Mesenchymal stem cell (in vitro differentiated cells and primary cell): ENCODE data around the gene ADGRG1.

Experiments used
- DNase-seq: peaks from one replicate; pipeline ENCODE4 v3.0.0-alpha.2; 2013
- H2AFZ ChIP-seq: one replicate; pipeline ENCODE4 v1.6.1; 2013; ENCODE audit warnings: low read depth, mild to moderate bottlenecking, control low read depth, inconsistent platforms, low read length, moderate library complexity
- H2AK5ac ChIP-seq: 2 replicates; pipeline ENCODE4 v1.6.1; 2013; ENCODE audit warnings: low read length, moderate library complexity, mild to moderate bottlenecking, inconsistent platforms; ENCODE audit not compliant: severe bottlenecking
- H2BK120ac ChIP-seq: one replicate; pipeline ENCODE4 v1.6.1; 2013; ENCODE audit warnings: low read depth, mild to moderate bottlenecking, inconsistent platforms, low read length, moderate library complexity
- H2BK12ac ChIP-seq, 2 experiments: one replicate each; pipeline ENCODE4 v1.6.1; 2013; ENCODE audit warnings: inconsistent platforms in 2 of 2, low read length in 2 of 2, mild to moderate bottlenecking in 2 of 2, moderate library complexity in 2 of 2, control low read depth in 1 of 2
- H2BK15ac ChIP-seq: one replicate; pipeline ENCODE4 v1.6.1; 2013; ENCODE audit warnings: mild to moderate bottlenecking, low read depth, inconsistent platforms; ENCODE audit not compliant: poor library complexity, severe bottlenecking
- H2BK5ac ChIP-seq: 2 replicates; pipeline ENCODE4 v1.6.1; 2013; ENCODE audit warnings: low read depth, mild to moderate bottlenecking, low read length, control low read depth, inconsistent platforms; ENCODE audit not compliant: poor library complexity, severe bottlenecking
- H3K14ac ChIP-seq, 2 experiments: one replicate each; pipeline ENCODE4 v1.6.1; 2013; ENCODE audit warnings: inconsistent platforms in 2 of 2, low read length in 2 of 2, control low read depth in 1 of 2, mild to moderate bottlenecking in 1 of 2, moderate library complexity in 1 of 2
- H3K18ac ChIP-seq, 2 experiments: one replicate each; pipeline ENCODE4 v1.6.1; 2013; ENCODE audit warnings: inconsistent platforms in 2 of 2, low read length in 2 of 2, control low read depth in 1 of 2, low read depth in 1 of 2, mild to moderate bottlenecking in 1 of 2
- H3K23ac ChIP-seq, 2 experiments: one replicate each; pipeline ENCODE4 v1.6.1; 2013; ENCODE audit warnings: inconsistent platforms in 2 of 2, low read length in 2 of 2, mild to moderate bottlenecking in 2 of 2, moderate library complexity in 2 of 2, control low read depth in 1 of 2
- H3K27ac ChIP-seq: 2 replicates; pipeline ENCODE4 v1.5.1; 2013; ENCODE audit warnings: mild to moderate bottlenecking, moderate library complexity, low read length, control low read depth, inconsistent platforms; ENCODE audit not compliant: poor library complexity, severe bottlenecking
- H3K27me3 ChIP-seq, 2 experiments: 2 replicates each; pipeline versions ENCODE4 v1.6.1 to v1.7.0; 2013; ENCODE audit warnings: low read length in 2 of 2, mild to moderate bottlenecking in 2 of 2, moderate library complexity in 2 of 2, control low read depth in 1 of 2, inconsistent platforms in 1 of 2; ENCODE audit not compliant: control insufficient read depth in 1 of 2, insufficient read depth in 1 of 2
- H3K36me3 ChIP-seq, 2 experiments: 2 replicates each; pipeline versions ENCODE4 v1.6.1 to v1.7.0; 2013; ENCODE audit warnings: low read length in 2 of 2, control low read depth in 1 of 2, inconsistent platforms in 1 of 2, low read depth in 1 of 2, mild to moderate bottlenecking in 1 of 2; ENCODE audit not compliant: insufficient read depth in 2 of 2, control insufficient read depth in 1 of 2
- H3K4ac ChIP-seq, 2 experiments: one replicate each; pipeline ENCODE4 v1.6.1; 2013; ENCODE audit warnings: inconsistent platforms in 2 of 2, low read length in 2 of 2, mild to moderate bottlenecking in 2 of 2, moderate library complexity in 2 of 2, control low read depth in 1 of 2, low read depth in 1 of 2
- H3K4me1 ChIP-seq: 2 replicates; pipeline ENCODE4 v1.6.1; 2013; ENCODE audit warnings: low read depth, low read length, control low read depth; ENCODE audit not compliant: control insufficient read depth, insufficient read depth
- H3K4me2 ChIP-seq: 2 replicates; pipeline ENCODE4 v1.6.1; 2013; ENCODE audit warnings: low read length, mild to moderate bottlenecking, inconsistent platforms; ENCODE audit not compliant: poor library complexity, severe bottlenecking
- H3K4me3 ChIP-seq, 2 experiments: 2 replicates each; pipeline versions ENCODE4 v1.5.1 to v1.7.0; 2013; ENCODE audit warnings: low read length in 2 of 2, mild to moderate bottlenecking in 2 of 2, control low read depth in 1 of 2, low read depth in 1 of 2; ENCODE audit not compliant: insufficient read depth in 1 of 2
- H3K79me1 ChIP-seq: replicated peaks from 2 replicates; pipeline ENCODE4 v1.6.1; 2013; ENCODE audit warnings: mild to moderate bottlenecking, control low read depth, low read length, inconsistent platforms; ENCODE audit not compliant: poor library complexity, severe bottlenecking
- H3K9ac ChIP-seq: 2 replicates; pipeline ENCODE4 v1.7.0; 2013; ENCODE audit warnings: mild to moderate bottlenecking, low read length, moderate library complexity
- H3K9me3 ChIP-seq: 2 replicates; pipeline ENCODE4 v1.7.0; 2013; ENCODE audit warnings: mild to moderate bottlenecking, low read length; ENCODE audit not compliant: control insufficient read depth
- H4K8ac ChIP-seq: one replicate; pipeline ENCODE4 v1.6.1; 2013; ENCODE audit warnings: inconsistent platforms, mild to moderate bottlenecking, low read length, moderate library complexity
- H4K91ac ChIP-seq: one replicate; pipeline ENCODE4 v1.6.1; 2013; ENCODE audit warnings: mild to moderate bottlenecking, low read length, inconsistent platforms
- WGBS: methylation state at CpG from one replicate; pipeline ENCODE4 v1.1.7; 2013; ENCODE audit warnings: mixed read lengths; 5-methylcytosine and 5-hydroxymethylcytosine counted together

The ADGRG1 gene

DNA sequence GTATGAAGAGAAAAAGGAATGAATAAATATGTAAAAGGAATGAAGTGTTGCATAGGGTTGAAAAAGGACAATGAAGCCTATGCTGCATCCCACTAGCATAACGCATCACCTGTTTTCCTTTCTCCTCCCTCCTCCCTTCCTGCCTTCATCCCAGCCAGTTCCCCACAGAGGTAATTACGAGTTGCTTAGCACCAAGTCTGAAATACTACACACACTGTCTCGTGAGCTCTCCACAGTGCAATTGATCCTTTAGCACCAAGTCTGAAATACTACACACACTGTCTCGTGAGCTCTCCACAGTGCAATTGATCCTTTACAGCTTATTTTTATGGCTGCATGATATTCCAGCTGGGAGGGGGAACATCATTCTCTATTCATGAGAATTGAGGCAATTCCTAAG lies 65.1 kb downstream of the ADGRG1 start:
- H2BK5ac ChIP-seq: no peak overlapping the region
- no peak overlapping the region for H2BK15ac ChIP-seq
- H2AK5ac ChIP-seq: no peak overlapping the region
- H3K27me3 ChIP-seq: peaks cover 22 to 62% of the 10 kb centered on the region in 2 experiments
- H3K79me1 ChIP-seq: no peaks in the 10 kb centered on the region
- H3K4me2 ChIP-seq: no peak overlapping the region
- H3K4me3 ChIP-seq: no peak overlapping the region
- H3K14ac ChIP-seq: no peak overlapping the region
- DNase-seq: no peak
- H3K36me3 ChIP-seq: no peaks in the 10 kb centered on the region
- no peak overlapping the region for H3K9ac ChIP-seq
- no peak overlapping the region for H3K18ac ChIP-seq
- H3K23ac ChIP-seq: no peak overlapping the region
- WGBS: 59% methylated on average over 4 of the region's 4 CpGs
- H3K4ac ChIP-seq: no peak overlapping the region
- H4K91ac ChIP-seq: no peak overlapping the region
- no peak overlapping the region for H2AFZ ChIP-seq
- no peak overlapping the region for H3K27ac ChIP-seq
- H2BK12ac ChIP-seq: no peak overlapping the region
- peaks cover 6% of the 10 kb centered on the region for H3K4me1 ChIP-seq
- H4K8ac ChIP-seq: no peak overlapping the region
- no peak overlapping the region for H2BK120ac ChIP-seq
- no peaks in the 10 kb centered on the region for H3K9me3 ChIP-seq

DNA sequence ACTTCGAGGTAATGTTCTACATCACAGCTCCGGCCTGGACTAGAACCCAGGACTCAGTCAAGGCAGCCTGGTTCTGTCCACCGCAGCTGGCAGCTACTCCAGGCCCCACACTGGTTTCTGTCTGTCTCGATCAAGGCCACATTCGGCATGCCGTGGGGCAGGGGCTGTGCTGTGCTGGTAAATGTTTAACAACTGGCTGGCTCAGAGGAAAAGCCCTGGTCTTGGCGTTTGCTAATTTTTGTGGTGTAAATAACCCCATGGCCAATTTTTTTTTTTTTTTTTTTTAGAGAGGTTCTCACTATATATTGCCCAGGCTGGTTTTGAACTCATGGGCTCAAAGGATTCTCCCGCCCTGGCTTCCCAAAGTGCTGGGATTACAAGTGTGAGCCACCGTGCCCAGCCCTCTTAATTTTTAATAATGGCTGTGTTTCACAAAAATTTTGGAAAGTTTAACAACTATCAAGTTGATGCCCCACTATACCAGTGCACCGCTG lies 65.8 kb downstream of the ADGRG1 start:
- no peaks in the 10 kb centered on the region for H3K9me3 ChIP-seq
- H3K4me3 ChIP-seq: no peak overlapping the region
- no peak overlapping the region for H4K8ac ChIP-seq

DNA sequence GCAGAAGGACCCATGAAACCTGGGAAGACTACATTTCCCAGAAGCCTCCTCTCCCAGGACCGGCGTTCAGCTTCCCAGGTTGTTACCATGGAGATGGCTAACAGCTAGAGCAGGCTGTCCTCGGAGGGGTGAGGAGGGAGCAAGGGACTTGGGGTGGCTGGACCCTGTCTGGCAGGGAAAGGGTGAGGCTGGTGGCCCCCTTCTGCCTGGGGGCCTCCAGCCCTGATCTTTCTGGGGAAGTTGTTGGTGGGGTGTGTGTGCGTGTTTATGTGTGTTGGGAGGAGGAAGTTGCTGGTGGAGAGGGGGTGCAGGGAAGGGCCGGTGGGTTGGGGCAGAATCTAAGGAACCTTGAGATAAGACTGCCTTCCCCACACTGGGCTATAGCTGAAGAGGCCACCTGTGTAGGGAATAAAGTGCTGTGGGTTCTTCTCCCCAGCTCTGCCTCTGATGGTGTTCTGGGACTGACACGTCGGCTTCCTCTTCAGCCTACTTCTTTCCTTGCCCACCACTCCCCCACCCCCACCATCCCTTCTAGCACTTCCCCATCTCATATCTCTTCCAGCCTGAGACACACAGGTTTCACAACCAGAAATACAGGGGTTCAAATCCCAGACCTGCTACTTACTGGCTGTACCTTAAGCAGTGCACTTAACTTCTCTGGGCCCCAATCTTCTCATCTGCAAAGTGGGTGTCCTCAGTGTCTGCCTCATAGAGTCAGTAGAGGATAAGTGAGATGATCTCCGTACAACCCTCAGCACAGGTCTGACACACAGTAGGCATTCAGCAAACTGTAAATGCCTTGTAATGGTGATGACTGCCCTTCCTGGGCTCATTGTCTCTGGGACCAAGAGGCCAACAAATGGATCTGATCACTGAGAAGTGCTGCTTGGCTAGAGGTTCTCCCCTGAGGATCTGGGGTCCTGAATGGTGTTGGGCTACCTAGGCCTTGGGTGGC lies 66.6 kb downstream of the ADGRG1 start, which contains the start of gene DRC7:
DRC7 (plus strand) TSS at position 82 of the 955 bp plus-strand sequence. CDS start 3,144 bp downstream, outside the sequence.
- Histone ChIP-seq H3K23ac (no peak within 1 kb of the TSS), H2AFZ (peak within 1 kb of the TSS; percentile 67), H3K14ac (no peak within 1 kb of the TSS), H2BK120ac (no peak within 1 kb of the TSS), H4K8ac (peak within 1 kb of the TSS; percentile 50), H3K4ac (no peak within 1 kb of the TSS), H2BK12ac (no peak within 1 kb of the TSS), H3K36me3 (no peaks in the 10 kb centered on the region), H3K9ac (peak within 1 kb of the TSS; percentile 71), H3K4me2 (peak within 1 kb of the TSS; percentile 77), H3K9me3 (no peaks in the 10 kb centered on the region), H2BK15ac (no peak within 1 kb of the TSS), H2AK5ac (no peak within 1 kb of the TSS), H3K27me3 (peaks cover 12 to 55% of the 10 kb centered on the region in 2 experiments), H3K4me1 (peaks cover 6% of the 10 kb centered on the region), H3K27ac (no peak within 1 kb of the TSS), H3K4me3 (peak within 1 kb of the TSS in 1 of 2 experiments; percentile 37), H4K91ac (no peak within 1 kb of the TSS), H2BK5ac (no peak within 1 kb of the TSS), H3K79me1 (no peaks in the 10 kb centered on the region), H3K18ac (no peak within 1 kb of the TSS)
- 52% methylated on average over 7 of the region's 8 CpGs for WGBS
- DNase-seq: peak; percentile 50

More for the DNA sequence above, 65.8 kb downstream of the ADGRG1 start:
- H3K36me3 ChIP-seq: no peaks in the 10 kb centered on the region
- no peak overlapping the region for H2BK12ac ChIP-seq
- no peak overlapping the region for H2BK15ac ChIP-seq
- H3K27ac ChIP-seq: no peak overlapping the region
- no peak overlapping the region for H3K9ac ChIP-seq
- H2BK120ac ChIP-seq: no peak overlapping the region
- H3K79me1 ChIP-seq: no peaks in the 10 kb centered on the region
- no peak overlapping the region for H2AFZ ChIP-seq
- WGBS: 63% methylated on average over 9 of the region's 10 CpGs
- H3K4me1 ChIP-seq: peaks cover 6% of the 10 kb centered on the region
- no peak overlapping the region for H2BK5ac ChIP-seq
- no peak overlapping the region for H3K4ac ChIP-seq
- H3K23ac ChIP-seq: no peak overlapping the region
- no peak overlapping the region for H3K18ac ChIP-seq
- H3K4me2 ChIP-seq: no peak overlapping the region
- DNase-seq: no peak
- no peak overlapping the region for H3K14ac ChIP-seq
- no peak overlapping the region for H2AK5ac ChIP-seq
- peaks cover 17 to 57% of the 10 kb centered on the region in 2 experiments for H3K27me3 ChIP-seq
- no peak overlapping the region for H4K91ac ChIP-seq

DNA sequence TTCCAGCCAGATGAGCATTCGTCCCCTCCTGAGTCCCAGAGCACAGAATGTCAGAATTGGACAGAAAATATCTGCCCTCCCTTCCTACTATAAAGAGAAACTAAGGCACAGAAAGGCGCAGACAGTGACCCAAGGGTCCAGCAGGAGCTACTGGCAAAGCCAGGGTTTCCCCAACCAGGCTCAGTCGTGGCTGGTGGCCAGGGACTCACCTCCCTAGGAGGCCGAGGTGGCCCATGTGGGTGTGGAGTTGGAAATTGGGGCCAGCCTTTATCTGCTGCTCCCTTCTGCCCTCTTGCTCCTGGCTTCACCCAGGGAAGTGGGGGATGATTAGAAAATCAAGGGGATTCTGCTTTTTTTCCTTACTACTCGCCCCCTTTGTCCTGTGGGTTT lies 67.2 kb downstream of the ADGRG1 start:
- Histone ChIP-seq H3K23ac (no peak overlapping the region), H2BK5ac (no peak overlapping the region), H3K4me1 (peaks cover 6% of the 10 kb centered on the region), H3K4ac (no peak overlapping the region), H2BK12ac (no peak overlapping the region), H4K91ac (no peak overlapping the region), H3K18ac (no peak overlapping the region), H2AFZ (no peak overlapping the region), H3K27me3 (peaks cover 9 to 51% of the 10 kb centered on the region in 2 experiments), H2BK120ac (no peak overlapping the region), H3K27ac (no peak overlapping the region), H3K9ac (no peak overlapping the region), H4K8ac (no peak overlapping the region), H3K14ac (no peak overlapping the region), H2AK5ac (no peak overlapping the region), H2BK15ac (no peak overlapping the region), H3K79me1 (no peaks in the 10 kb centered on the region), H3K36me3 (no peaks in the 10 kb centered on the region), H3K4me3 (no peak overlapping the region), H3K4me2 (no peak overlapping the region), H3K9me3 (no peaks in the 10 kb centered on the region)
- WGBS: 74% methylated on average over 5 of the region's 5 CpGs
- DNase-seq: no peak
